Measurements from ENCODE around the gene ITGAX.

The ITGAX gene

DNA sequence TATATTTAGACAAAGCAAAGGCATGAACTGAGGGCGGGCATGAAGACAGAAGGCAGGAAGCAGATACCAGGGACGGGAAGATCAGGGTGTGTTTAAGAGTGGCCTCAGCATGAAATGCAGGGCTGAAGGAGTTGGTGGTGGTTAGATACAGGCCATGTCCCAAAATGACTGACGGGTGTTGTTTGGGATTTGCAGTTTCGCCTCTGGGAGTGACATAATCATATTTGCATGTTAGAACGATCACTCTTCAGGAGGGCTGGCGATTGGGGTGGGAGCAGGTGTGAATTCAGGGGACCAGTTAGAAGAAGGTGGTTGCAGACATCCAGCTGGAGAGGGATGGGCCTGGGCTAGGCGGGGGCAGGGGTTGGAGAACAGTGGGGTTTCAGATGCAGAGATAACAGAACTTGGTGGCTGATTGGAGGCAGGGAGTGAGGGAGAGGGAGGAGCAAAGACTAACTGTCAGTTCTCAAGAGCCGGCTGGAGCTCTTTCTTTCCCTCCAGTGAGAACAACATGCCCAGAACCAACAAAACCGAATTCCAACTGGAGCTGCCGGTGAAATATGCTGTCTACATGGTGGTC lies 27.2 kb upstream of the ITGAX start:
- TF ChIP-seq TOX (CRISPR knock-in tag; IDR thresholded peaks at IDR 0.05; ENCODE audit: borderline replicate concordance) (no peak), TCF4 (CRISPR knock-in tag; IDR thresholded peaks at IDR 0.05; ENCODE audit: borderline replicate concordance) (no peak), ZNF70 (CRISPR knock-in tag; IDR thresholded peaks at IDR 0.05) (no peak), BACH2 (CRISPR knock-in tag; IDR thresholded peaks at IDR 0.05; ENCODE audit: borderline replicate concordance) (no peak), OSR1 (CRISPR knock-in tag; IDR thresholded peaks at IDR 0.05) (no peak), GLIS3 (CRISPR knock-in tag; IDR thresholded peaks at IDR 0.05) (no peak)
- TF ChIP-seq, protein P1, sequence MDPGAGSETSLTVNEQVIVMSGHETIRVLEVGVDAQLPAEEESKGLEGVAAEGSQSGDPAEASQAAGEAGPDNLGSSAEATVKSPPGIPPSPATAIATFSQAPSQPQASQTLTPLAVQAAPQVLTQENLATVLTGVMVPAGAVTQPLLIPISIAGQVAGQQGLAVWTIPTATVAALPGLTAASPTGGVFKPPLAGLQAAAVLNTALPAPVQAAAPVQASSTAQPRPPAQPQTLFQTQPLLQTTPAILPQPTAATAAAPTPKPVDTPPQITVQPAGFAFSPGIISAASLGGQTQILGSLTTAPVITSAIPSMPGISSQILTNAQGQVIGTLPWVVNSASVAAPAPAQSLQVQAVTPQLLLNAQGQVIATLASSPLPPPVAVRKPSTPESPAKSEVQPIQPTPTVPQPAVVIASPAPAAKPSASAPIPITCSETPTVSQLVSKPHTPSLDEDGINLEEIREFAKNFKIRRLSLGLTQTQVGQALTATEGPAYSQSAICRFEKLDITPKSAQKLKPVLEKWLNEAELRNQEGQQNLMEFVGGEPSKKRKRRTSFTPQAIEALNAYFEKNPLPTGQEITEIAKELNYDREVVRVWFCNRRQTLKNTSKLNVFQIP (CRISPR knock-in tag; IDR thresholded peaks at IDR 0.05; ENCODE audit: borderline replicate concordance, low read depth) = no peak
- ATAC-seq = no peak

DNA sequence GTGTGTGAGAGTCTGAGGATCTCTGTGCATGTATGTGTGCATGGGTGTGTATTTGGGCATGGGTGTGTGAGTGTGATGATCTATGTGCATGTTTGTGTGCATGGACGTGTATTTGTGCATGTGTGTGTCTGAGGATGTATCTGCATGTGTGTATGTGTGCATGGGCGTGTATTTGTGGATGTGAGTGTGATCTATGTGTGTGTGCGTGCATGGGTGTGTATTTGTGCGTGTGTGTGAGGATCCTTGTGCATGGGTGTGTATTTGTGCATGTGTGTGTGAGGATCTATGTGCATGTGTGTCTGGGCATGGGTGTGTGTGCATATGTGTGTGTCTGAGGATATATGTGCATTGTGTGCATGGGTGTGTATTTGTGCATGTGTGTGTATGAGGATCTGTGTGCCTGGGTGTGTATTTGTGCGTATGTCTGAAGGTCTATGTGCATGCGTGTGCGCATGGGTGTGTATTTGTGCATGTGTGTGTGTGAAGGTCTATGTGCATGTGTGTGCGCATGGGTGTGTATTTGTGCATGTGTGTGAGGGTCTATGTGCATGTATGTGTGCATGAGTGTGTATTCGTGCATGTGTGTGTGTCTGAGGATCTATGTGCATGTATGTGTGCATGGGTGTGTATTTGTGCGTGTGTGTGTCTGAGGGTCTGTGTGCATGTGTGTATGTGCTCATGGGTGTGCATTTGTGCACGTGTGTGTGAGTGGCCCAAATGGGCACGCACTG lies 26.5 kb upstream of the ITGAX start:
- ATAC-seq = no peak
- no peak for TF ChIP-seq ARNTL (CRISPR knock-in tag; IDR thresholded peaks at IDR 0.05; ENCODE audit: borderline replicate concordance, low read depth)
- no peak for TF ChIP-seq TCF4 (CRISPR knock-in tag; IDR thresholded peaks at IDR 0.05; ENCODE audit: borderline replicate concordance)
- TF ChIP-seq, protein P2, sequence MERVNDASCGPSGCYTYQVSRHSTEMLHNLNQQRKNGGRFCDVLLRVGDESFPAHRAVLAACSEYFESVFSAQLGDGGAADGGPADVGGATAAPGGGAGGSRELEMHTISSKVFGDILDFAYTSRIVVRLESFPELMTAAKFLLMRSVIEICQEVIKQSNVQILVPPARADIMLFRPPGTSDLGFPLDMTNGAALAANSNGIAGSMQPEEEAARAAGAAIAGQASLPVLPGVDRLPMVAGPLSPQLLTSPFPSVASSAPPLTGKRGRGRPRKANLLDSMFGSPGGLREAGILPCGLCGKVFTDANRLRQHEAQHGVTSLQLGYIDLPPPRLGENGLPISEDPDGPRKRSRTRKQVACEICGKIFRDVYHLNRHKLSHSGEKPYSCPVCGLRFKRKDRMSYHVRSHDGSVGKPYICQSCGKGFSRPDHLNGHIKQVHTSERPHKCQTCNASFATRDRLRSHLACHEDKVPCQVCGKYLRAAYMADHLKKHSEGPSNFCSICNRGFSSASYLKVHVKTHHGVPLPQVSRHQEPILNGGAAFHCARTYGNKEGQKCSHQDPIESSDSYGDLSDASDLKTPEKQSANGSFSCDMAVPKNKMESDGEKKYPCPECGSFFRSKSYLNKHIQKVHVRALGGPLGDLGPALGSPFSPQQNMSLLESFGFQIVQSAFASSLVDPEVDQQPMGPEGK (CRISPR knock-in tag; IDR thresholded peaks at IDR 0.05; ENCODE audit: borderline replicate concordance) = no peak
- TF ChIP-seq ZFP3 (CRISPR knock-in tag; IDR thresholded peaks at IDR 0.05) = no peak
- TF ChIP-seq PPARA (CRISPR knock-in tag; IDR thresholded peaks at IDR 0.05; ENCODE audit: borderline replicate concordance) = no peak
- TF ChIP-seq RARB (CRISPR knock-in tag; IDR thresholded peaks at IDR 0.05) = no peak
- TF ChIP-seq, protein P3, sequence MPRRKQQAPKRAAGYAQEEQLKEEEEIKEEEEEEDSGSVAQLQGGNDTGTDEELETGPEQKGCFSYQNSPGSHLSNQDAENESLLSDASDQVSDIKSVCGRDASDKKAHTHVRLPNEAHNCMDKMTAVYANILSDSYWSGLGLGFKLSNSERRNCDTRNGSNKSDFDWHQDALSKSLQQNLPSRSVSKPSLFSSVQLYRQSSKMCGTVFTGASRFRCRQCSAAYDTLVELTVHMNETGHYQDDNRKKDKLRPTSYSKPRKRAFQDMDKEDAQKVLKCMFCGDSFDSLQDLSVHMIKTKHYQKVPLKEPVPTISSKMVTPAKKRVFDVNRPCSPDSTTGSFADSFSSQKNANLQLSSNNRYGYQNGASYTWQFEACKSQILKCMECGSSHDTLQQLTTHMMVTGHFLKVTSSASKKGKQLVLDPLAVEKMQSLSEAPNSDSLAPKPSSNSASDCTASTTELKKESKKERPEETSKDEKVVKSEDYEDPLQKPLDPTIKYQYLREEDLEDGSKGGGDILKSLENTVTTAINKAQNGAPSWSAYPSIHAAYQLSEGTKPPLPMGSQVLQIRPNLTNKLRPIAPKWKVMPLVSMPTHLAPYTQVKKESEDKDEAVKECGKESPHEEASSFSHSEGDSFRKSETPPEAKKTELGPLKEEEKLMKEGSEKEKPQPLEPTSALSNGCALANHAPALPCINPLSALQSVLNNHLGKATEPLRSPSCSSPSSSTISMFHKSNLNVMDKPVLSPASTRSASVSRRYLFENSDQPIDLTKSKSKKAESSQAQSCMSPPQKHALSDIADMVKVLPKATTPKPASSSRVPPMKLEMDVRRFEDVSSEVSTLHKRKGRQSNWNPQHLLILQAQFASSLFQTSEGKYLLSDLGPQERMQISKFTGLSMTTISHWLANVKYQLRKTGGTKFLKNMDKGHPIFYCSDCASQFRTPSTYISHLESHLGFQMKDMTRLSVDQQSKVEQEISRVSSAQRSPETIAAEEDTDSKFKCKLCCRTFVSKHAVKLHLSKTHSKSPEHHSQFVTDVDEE (CRISPR knock-in tag; IDR thresholded peaks at IDR 0.05) = no peak
- TF ChIP-seq, protein P4, sequence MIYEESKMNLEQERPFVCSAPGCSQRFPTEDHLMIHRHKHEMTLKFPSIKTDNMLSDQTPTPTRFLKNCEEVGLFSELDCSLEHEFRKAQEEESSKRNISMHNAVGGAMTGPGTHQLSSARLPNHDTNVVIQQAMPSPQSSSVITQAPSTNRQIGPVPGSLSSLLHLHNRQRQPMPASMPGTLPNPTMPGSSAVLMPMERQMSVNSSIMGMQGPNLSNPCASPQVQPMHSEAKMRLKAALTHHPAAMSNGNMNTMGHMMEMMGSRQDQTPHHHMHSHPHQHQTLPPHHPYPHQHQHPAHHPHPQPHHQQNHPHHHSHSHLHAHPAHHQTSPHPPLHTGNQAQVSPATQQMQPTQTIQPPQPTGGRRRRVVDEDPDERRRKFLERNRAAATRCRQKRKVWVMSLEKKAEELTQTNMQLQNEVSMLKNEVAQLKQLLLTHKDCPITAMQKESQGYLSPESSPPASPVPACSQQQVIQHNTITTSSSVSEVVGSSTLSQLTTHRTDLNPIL (CRISPR knock-in tag; IDR thresholded peaks at IDR 0.05; ENCODE audit: low read depth) = no peak
- TF ChIP-seq BACH2 (CRISPR knock-in tag; IDR thresholded peaks at IDR 0.05; ENCODE audit: borderline replicate concordance) = no peak
- no peak for TF ChIP-seq ESRRG (CRISPR knock-in tag; IDR thresholded peaks at IDR 0.05)
- no peak for TF ChIP-seq ZNF70 (CRISPR knock-in tag; IDR thresholded peaks at IDR 0.05)
- no peak for TF ChIP-seq ZC3H10 (CRISPR knock-in tag; IDR thresholded peaks at IDR 0.05)
- TF ChIP-seq CSDC2 (CRISPR knock-in tag; IDR thresholded peaks at IDR 0.05) = no peak
- no peak for TF ChIP-seq TOX (CRISPR knock-in tag; IDR thresholded peaks at IDR 0.05; ENCODE audit: borderline replicate concordance)
- no peak for TF ChIP-seq ZNF8 (CRISPR knock-in tag; IDR thresholded peaks at IDR 0.05)

DNA sequence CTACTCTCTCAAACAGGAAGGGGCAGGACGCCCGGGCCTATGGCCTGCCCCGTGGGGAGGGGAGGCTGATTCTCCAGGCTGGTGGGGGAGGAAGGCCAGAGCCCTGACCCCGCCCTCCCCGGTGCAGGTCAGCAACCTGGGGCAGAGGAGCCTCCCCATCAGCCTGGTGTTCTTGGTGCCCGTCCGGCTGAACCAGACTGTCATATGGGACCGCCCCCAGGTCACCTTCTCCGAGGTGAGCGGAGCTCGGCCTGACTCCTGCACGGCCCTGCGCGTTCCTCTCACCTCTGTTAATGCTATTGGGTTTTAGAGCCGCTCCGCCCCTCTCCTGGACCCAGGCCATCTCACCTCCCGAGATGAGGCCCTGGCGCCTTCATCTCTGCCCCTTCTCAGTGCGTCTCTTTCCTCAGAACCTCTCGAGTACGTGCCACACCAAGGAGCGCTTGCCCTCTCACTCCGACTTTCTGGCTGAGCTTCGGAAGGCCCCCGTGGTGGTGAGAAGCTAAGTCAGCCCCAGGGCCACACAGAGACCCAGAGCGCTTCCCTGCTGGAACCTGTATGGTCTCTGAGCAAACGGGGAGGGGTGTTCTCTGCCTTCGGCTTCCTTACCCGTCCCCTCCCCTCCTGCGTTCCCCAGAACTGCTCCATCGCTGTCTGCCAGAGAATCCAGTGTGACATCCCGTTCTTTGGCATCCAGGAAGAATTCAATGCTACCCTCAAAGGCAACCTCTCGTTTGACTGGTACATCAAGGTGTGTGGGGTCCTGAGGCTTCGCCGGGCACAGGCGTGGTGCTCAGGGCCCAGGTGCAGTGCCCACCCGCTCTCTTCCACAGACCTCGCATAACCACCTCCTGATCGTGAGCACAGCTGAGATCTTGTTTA lies 25.1 kb upstream of the ITGAX start:
- TF ChIP-seq TOX (CRISPR knock-in tag; IDR thresholded peaks at IDR 0.05; ENCODE audit: borderline replicate concordance) = no peak
- TF ChIP-seq ESRRG (CRISPR knock-in tag; IDR thresholded peaks at IDR 0.05) = no peak
- TF ChIP-seq, protein P2 (CRISPR knock-in tag; IDR thresholded peaks at IDR 0.05; ENCODE audit: borderline replicate concordance) = no peak
- TF ChIP-seq, protein P3 (CRISPR knock-in tag; IDR thresholded peaks at IDR 0.05) = no peak
- ATAC-seq = peak; percentile 16; the same call in 1 of the 3 replicates
